GM10847 (cell line): ENCODE data around the gene LSM2.
A peak's percentile ranks its signal among the peaks of the same experiment; 100 is the strongest.

Source experiments
- POLR2A ChIP-seq: IDR thresholded peaks from 2 replicates; pipeline ENCODE4 v1.6.1; 2011; ENCODE audit not compliant: insufficient read length; ENCODE audit errors: extremely low read depth

The LSM2 gene

GRCh38 chr6:31829633-31830283 is 23.0 kb upstream of the LSM2 start:
- TF ChIP-seq POLR2A = no peak

DNA sequence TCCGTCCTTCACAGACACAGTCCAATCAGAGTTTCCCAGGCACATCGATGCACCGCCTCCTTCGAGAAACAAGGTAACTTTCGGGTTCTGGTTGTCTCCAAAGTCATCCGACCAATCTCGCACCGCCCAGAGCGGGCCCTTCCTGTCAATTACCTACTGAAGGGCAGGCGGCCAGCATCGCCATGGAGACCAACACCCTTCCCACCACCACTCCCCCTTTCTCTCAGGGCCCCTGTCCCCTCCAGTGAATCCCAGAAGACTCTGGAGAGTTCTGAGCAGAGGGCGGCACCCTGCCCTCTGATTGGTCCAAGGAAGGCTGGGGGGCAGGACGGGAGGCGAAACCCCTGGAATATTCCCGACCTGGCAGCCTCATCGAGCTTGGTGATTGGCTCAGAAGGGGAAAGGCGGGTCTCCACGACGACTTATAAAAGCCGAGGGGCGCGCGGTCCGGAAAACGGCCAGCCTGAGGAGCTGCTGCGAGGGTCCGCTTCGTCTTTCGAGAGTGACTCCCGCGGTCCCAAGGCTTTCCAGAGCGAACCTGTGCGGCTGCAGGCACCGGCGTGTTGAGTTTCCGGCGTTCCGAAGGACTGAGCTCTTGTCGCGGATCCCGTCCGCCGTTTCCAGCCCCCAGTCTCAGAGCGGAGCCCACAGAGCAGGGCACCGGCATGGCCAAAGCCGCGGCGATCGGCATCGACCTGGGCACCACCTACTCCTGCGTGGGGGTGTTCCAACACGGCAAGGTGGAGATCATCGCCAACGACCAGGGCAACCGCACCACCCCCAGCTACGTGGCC is 20.7 kb upstream of the LSM2 start, which contains the start of gene HSPA1B:
TSS of gene HSPA1B (plus strand) at position 453 of the 794 bp plus-strand sequence. CDS start at position 666, 213 bp downstream.
- TF ChIP-seq POLR2A = peak; percentile 98

- no peak for TF ChIP-seq POLR2A
Measured at GRCh38 chr6:31826793-31827285, 20.1 kb upstream of the LSM2 start.

DNA sequence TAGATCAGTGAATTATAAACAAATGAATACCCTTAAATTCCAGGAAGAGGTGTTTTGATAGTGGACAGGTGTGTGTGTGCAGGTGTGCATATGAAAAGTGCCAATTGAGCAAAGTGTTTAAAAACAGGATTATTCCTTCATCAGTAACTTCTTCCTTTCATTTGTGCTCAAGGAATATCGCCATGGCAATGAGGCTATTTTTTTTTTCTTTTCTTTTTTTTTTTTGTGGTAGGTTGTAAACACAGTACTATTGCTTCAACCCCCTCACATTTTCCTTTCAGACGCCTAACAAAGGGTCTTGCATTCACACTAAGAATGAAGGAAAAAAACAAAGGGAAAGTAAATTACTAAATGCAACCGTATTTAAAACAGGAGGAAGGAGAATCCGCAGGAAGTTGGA is 18.8 kb upstream of the LSM2 start:
- TF ChIP-seq POLR2A = no peak

DNA sequence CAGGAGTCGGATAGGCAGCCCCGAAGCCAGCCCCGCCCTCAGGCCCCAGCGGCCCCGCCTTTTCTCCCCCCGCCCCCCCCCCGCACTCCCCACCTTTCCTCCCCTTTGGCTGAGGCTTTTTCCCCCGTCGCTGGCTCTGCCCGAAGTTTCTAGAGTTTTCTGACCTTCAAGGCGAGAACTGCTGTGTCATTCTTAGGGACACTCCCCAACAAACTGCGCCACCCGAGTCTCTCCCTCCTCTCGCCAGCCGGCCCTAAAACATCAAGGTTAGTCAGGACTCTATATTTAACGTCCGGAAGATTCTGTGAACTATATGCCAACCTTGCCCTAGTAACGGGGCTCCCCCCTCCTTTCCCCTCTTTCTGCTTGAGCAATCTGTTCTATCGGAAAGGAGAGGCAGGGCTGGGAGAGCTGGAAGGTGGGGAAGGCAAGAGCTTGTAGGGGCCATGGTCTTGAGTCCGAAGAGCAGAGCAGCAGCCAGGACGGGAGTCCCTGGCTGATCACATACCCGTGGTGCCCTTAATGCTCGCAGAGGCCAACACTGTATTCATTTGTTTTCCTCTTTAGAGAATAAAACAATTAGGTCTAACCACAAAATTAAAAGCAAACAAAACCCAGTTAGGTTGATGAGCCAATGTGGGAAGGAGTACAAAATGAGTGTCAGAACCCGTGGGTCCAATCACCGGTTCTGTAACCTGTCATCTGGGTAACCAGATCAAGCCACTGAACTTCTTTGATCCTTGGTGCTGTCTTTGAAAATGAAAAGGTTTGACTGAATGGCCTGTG is 15.5 kb upstream of the LSM2 start:
- no peak for TF ChIP-seq POLR2A

DNA sequence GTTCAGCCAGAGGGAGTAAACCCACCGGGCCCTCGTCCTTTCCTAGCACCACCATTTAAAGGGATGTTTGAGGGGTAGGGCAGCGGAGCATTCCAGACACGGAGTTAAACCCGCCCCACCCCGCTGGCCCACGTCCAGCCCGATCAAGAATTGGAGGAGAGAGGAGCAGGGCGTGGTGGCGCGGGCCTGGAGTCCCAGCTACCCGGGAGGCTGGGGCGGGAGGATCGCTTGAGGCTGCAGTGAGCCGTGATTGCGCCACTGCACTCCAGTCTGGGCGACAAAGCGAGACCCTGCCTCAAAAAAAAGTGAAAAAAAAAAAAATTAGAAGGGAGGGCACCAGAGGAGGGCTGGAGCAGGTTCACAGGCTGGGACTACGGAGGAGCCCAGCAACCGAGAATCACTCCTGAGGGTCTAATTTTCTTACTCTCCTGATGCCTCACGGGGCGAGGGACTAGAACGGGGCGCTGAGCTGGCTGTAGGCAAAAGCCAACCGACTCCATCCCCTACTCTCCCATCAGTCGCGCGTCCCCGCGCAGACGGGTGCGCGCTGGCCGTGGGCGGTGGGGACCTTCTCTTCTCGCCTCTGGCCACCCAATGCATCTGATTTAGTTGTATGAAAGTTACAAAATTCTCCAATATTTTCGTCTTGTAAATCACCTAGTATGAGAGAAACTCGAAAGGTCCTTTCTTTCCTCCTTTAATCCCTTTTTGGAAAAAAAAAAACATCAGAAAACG is 14.7 kb upstream of the LSM2 start:
- TF ChIP-seq POLR2A = peak; percentile 67

- no peak for TF ChIP-seq POLR2A
Measured at GRCh38 chr6:31819871-31820299, 13.1 kb upstream of the LSM2 start.

- peak; percentile 57 for TF ChIP-seq POLR2A
Measured at GRCh38 chr6:31815025-31815838, 8.5 kb upstream of the LSM2 start, which contains the start of the genes HSPA1A and HSPA1L. HSPA1A (plus strand) TSS chr6:31815543; CDS start chr6:31815757, 214 bp downstream. HSPA1L (minus strand) TSS chr6:31815283; CDS start chr6:31811972, 3,311 bp downstream.

- no peak for TF ChIP-seq POLR2A
Measured at GRCh38 chr6:31814677-31815024, 7.9 kb upstream of the LSM2 start.

GRCh38 chr6:31813465-31813849 is 6.7 kb upstream of the LSM2 start:
- no peak for TF ChIP-seq POLR2A

DNA sequence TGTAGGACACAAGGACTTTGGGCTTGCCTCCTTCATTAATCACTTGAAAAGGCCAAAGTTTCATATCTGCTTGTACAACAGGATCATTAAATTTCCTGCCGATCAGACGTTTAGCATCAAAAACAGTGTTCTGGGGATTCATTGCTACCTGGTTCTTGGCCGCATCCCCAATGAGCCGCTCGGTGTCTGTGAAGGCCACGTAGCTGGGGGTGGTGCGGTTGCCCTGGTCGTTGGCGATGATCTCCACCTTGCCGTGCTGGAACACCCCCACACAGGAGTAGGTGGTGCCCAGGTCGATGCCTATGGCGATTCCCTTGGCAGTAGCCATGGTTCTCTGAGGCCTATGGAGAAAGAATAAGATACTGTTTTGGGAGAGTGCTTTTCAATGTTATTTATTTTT is 4.9 kb upstream of the LSM2 start:
- TF ChIP-seq POLR2A = no peak

DNA sequence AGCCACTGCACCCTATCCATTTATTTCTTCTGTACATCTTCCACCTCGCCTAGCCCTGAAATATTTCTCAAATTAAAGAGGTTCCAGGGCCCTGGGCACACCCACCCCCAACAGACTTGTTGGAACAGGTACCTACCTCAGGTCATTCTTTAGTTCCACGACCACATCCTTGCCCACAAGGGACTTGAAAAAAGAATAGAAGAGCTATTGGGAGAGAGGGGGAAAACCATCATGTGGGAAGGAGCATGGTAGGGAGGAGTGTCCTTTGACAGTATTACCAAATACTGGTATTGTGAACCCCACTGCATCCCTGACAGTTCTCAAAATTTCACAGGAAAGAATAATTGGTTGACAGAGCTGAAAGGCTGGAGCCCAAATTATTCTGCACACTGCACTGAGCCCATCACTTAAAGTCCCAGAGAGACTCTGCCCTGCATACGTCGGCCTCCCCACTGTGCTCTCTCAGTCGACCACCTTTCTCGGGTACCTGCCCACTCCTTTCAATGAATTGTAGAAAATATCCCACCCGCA is 762 bp downstream of the LSM2 start:
- no peak for TF ChIP-seq POLR2A

GRCh38 chr6:31799781-31800180 is 7.0 kb downstream of the LSM2 start:
- TF ChIP-seq POLR2A = no peak

DNA sequence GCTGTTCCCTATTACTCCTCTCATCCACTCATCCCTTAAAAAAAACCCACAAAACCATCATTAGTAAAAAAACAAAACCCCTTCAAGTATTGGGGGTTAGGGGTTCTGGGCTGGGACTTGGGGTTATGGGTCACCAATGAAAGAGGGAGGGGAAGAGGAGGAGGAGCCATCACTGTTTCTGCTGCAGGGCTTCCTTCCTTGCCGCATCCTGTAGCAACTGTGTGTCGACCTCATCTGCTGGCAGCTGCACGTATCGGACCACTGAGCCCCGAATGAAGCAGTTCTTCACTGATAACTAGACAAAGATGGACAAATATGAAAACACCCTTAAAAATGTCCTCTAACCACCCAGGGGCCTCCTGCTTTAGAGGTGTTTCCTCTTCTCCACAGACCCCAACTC is 9.2 kb downstream of the LSM2 start:
- no peak for TF ChIP-seq POLR2A

DNA sequence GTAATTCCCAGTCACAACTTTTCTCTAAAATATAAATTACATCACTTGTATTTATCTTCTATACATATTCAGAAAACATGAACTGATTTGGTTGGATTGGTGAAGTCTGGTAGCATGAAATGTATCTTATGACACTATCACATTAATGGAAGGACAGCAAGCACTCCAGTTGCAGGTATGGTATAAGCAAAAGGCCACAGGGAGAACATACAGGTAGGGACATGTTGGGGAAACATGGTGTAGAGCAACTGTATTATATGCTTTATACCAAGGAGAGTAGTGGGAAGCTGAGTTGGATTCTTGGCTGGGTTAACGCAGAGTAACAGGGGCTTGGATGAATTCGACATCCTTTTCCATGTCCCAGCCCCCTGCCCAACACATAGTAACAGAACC is 9.8 kb downstream of the LSM2 start:
- TF ChIP-seq POLR2A = no peak
